SH-SY5Y (cell line): ENCODE results near the gene CDH5.

ENCODE experiments used
- GATA2 ChIP-seq: IDR thresholded peaks from 2 replicates; pipeline ENCODE4 v1.6.1; 2011; ENCODE audit warnings: mild to moderate bottlenecking, low read depth, low read length
- GATA3 ChIP-seq: IDR thresholded peaks from 2 replicates; pipeline ENCODE4 v1.6.1; 2011; ENCODE audit warnings: low read depth, mild to moderate bottlenecking, low read length, moderate library complexity

- TF ChIP-seq GATA2 (no peak), GATA3 (no peak)
These were observed 21.4 kb downstream of the CDH5 start for GRCh38 chr16:66387817-66388332.
